ENCODE data around the gene MEGF11.
"Not testable (repeated sequence)": the region's sequence is repeated elsewhere in the genome, so short reads cannot be mapped to it uniquely, and the experiment has no call there.

DNA sequence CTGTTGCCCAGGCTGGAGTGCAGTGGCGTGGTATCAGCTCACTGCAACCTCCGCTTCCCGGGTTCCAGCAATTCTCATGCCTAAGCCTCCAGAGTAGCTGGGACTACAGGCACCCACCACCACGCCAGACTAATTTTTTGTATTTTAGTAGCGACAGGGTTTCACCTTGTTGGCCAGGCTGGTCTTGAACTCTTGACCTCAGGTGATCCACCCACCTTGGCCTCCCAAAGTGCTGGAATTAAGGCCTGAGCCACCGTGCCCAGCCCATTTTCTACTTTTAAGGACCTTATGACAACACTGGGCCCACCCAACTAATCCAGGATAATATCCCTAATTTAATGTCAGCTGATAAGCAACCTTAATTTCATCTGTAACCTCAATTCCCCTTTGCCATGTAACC is 385.6 kb downstream of the MEGF11 start:
- not testable (repeated sequence) for TF ChIP-seq POLR2A (IDR thresholded peaks at IDR 0.05)
- TF ChIP-seq, protein P1, sequence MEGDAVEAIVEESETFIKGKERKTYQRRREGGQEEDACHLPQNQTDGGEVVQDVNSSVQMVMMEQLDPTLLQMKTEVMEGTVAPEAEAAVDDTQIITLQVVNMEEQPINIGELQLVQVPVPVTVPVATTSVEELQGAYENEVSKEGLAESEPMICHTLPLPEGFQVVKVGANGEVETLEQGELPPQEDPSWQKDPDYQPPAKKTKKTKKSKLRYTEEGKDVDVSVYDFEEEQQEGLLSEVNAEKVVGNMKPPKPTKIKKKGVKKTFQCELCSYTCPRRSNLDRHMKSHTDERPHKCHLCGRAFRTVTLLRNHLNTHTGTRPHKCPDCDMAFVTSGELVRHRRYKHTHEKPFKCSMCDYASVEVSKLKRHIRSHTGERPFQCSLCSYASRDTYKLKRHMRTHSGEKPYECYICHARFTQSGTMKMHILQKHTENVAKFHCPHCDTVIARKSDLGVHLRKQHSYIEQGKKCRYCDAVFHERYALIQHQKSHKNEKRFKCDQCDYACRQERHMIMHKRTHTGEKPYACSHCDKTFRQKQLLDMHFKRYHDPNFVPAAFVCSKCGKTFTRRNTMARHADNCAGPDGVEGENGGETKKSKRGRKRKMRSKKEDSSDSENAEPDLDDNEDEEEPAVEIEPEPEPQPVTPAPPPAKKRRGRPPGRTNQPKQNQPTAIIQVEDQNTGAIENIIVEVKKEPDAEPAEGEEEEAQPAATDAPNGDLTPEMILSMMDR (IDR thresholded peaks at IDR 0.05): not testable (repeated sequence)

Measured in Peyer's patch (tissue), 4 donors.